Activated B cell treated with CpG ODN at 0.5 μM for 24 hours (primary cell): Measurements from ENCODE around the gene TRAPPC6A. TPM values are rescaled to one million over a fixed set of nuclear protein-coding genes. Genes with fewer than 3 reads are reported as not detected.

ENCODE experiments used
- ATAC-seq: fragments of 200-7000 bp; cut with Tn5 transposase; one replicate; pipeline ENCODE4 v1.10.0; 2021; ENCODE audit warnings: low read depth, mild to moderate bottlenecking, moderate library complexity
- CTCF ChIA-PET: fragments of 350-600 bp; sonication (Branson Sonifier 250); formaldehyde crosslinking; loops from one replicate; lab custom pipeline; 2021; ENCODE audit warnings: antibody characterized with exemption; lab: Charles Lee
- POLR2A ChIA-PET: fragments of 350-600 bp; sonication (Branson Sonifier 250); formaldehyde crosslinking; loops from one replicate; lab custom pipeline; 2021; ENCODE audit warnings: antibody characterized with exemption; lab: Charles Lee
- DNase-seq: peaks from one replicate; pipeline ENCODE4 v3.0.0; 2022
- H3K27ac Mint-ChIP-seq: one replicate; pipeline ENCODE4 v1.8.0; 2020; ENCODE audit warnings: mixed read lengths
- H3K27me3 Mint-ChIP-seq: one replicate; pipeline ENCODE4 v1.8.0; 2021; ENCODE audit warnings: mixed read lengths
- H3K36me3 Mint-ChIP-seq: one replicate; pipeline ENCODE4 v1.8.0; 2021; ENCODE audit warnings: low read depth, mixed read lengths
- H3K4me1 Mint-ChIP-seq: one replicate; pipeline ENCODE4 v1.8.0; 2021; ENCODE audit warnings: mixed read lengths
- H3K4me3 Mint-ChIP-seq: one replicate; pipeline ENCODE4 v1.8.0; 2020; ENCODE audit warnings: mild to moderate bottlenecking, mixed read lengths
- H3K9me3 Mint-ChIP-seq: one replicate; pipeline ENCODE4 v1.8.0; 2020; ENCODE audit warnings: mixed read lengths
- intact Hi-C: fragments of 100-400 bp; cut with micrococcal nuclease; formaldehyde crosslinking; loops from one replicate; pipeline ENCODE4 v1.15.1; 2024
- total RNA-seq: library from RNA; stranded (reverse); gene quantifications from 2 replicates; pipeline ENCODE4 v1.2.3, GENCODE V29; 2022
- TF ChIP-seq, protein P1 (sequence below): fragments of 200-600 bp; IDR thresholded peaks from one replicate; pipeline ENCODE4 v1.8.0; 2022; ENCODE audit warnings: antibody characterized with exemption, mild to moderate bottlenecking

Gene TRAPPC6A
- total RNA-seq, 1 donor from 2014 or later, result 56.0 TPM

DNA sequence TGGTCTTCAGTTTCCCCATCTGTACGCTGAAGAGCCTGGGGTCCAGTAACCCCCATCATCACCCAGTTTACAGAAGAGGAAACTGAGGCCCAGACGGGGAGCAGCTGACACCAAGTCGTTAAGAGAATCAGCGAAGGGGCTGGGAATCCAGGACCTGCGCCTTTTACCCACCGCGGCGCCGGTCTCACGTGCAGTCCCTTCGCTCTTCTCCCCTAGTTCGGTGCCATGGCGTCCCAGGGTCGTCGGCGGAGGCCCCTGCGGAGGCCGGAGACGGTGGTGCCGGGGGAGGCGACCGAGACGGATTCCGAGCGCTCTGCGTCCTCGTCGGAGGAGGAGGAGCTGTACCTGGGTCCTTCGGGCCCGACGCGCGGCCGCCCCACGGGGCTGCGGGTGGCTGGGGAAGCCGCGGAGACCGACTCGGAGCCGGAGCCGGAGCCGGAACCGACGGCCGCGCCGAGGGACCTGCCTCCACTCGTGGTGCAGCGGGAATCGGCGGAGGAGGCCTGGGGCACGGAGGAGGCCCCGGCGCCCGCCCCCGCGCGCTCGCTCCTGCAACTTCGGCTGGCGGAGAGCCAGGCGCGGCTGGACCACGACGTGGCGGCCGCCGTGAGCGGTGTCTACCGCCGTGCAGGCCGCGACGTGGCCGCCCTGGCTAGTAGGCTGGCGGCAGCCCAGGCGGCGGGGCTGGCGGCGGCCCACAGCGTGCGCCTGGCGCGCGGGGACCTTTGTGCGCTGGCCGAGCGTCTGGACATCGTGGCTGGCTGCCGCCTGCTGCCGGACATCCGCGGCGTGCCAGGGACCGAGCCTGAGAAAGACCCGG is 1.2 kb upstream of the TRAPPC6A start:
- no peaks in the 10 kb centered on the region for H3K27me3 Mint-ChIP-seq
- peaks cover 30% of the 10 kb centered on the region for H3K36me3 Mint-ChIP-seq
- DNase-seq, result no peak
- TF ChIP-seq, protein P1, sequence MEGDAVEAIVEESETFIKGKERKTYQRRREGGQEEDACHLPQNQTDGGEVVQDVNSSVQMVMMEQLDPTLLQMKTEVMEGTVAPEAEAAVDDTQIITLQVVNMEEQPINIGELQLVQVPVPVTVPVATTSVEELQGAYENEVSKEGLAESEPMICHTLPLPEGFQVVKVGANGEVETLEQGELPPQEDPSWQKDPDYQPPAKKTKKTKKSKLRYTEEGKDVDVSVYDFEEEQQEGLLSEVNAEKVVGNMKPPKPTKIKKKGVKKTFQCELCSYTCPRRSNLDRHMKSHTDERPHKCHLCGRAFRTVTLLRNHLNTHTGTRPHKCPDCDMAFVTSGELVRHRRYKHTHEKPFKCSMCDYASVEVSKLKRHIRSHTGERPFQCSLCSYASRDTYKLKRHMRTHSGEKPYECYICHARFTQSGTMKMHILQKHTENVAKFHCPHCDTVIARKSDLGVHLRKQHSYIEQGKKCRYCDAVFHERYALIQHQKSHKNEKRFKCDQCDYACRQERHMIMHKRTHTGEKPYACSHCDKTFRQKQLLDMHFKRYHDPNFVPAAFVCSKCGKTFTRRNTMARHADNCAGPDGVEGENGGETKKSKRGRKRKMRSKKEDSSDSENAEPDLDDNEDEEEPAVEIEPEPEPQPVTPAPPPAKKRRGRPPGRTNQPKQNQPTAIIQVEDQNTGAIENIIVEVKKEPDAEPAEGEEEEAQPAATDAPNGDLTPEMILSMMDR, result no peak
- H3K27ac Mint-ChIP-seq, result peak overlapping the region; percentile 96
- H3K4me3 Mint-ChIP-seq, result peak overlapping the region; percentile 94
- ChIA-PET CTCF (interaction anchor here (0.9 to 1.8 kb wide), 4 partner anchors 13 to 591 kb away, joined by 3 to 11 read pairs (median 3); partner anchors contain the start of gene PPP1R37), POLR2A (interaction anchor here (0.6 to 3.0 kb wide), 25 partner anchors 7 to 709 kb away, joined by 3 to 53 read pairs (median 5); partner anchors contain the start of genes CLASRP, CLPTM1, FBXO46 and FOXA3)
- intact Hi-C loops, result loop anchor here (2.0 to 5.0 kb wide), 4 partner anchors 14 to 427 kb away; partner anchors contain the start of gene MARK4
- ATAC-seq, result no peak
- H3K9me3 Mint-ChIP-seq, result no peaks in the 10 kb centered on the region
- H3K4me1 Mint-ChIP-seq, result peaks cover 51% of the 10 kb centered on the region

DNA sequence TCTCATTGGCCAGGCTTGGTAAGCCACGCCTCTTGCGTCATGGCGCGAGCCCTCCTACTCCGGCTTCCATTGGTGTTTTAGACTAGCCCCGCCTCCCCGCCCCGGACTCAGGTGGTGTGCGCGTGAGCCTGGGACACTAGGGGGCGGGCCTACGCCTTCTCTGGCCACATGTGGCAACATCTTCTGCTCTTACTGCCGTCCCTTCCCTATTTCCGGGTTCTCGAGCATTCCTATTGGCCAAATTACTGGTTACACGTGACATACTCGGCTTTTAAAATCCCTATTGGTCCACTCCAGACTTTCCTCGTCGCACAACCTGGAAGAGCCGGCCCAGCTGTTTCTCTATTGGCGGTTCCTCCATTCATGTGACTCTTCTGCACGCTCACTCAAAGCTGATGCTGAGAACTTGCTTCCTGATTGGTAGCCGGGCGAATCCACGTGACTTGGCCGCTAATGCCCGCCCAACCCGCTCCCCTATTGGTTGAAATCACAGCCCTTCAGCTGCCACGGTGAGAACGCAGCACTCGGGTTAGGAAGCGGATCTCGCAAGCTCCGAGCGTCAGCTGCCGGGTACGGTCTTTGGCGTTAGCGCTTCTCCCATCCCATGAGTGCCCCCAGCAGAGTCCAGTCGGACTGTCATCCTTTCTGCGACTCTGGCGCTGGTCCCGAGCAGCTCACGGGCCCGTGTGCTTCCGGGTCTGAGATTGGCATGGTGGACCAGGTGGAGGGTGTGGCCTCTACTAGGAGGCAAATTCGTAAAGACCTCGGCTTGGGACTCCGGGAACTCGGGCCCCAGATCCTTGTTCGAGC is 430 bp upstream of the TRAPPC6A start, which contains the start of gene BLOC1S3:
Gene BLOC1S3, plus strand, starts transcription at position 523 of the 810 bp plus-strand sequence. CDS start 513 bp downstream, outside the sequence.
- Mint-ChIP-seq H3K36me3 (peaks cover 29% of the 10 kb centered on the region), H3K9me3 (no peaks in the 10 kb centered on the region), H3K4me3 (peak within 1 kb of the TSS; percentile 94), H3K27ac (peak within 1 kb of the TSS; percentile 96), H3K27me3 (no peaks in the 10 kb centered on the region), H3K4me1 (peaks cover 51% of the 10 kb centered on the region)
- TF ChIP-seq, protein P1, result no peak
- DNase-seq (peak; percentile 97), ATAC-seq (peak; percentile 87)
- ChIA-PET POLR2A (interaction anchor here (0.6 to 3.0 kb wide), 35 partner anchors 8 to 710 kb away, joined by 3 to 53 read pairs (median 5); partner anchors contain the start of genes CLASRP, CLPTM1, FBXO46 and FOXA3), CTCF (interaction anchor here (0.7 to 1.8 kb wide), 7 partner anchors 9 to 592 kb away, joined by 3 to 11 read pairs (median 3); partner anchors contain the start of gene PPP1R37)
- intact Hi-C loops, result loop anchor here (1.0 to 5.0 kb wide), 10 partner anchors 14 to 426 kb away; partner anchors contain the start of genes CLASRP, CLPTM1 and MARK4

DNA sequence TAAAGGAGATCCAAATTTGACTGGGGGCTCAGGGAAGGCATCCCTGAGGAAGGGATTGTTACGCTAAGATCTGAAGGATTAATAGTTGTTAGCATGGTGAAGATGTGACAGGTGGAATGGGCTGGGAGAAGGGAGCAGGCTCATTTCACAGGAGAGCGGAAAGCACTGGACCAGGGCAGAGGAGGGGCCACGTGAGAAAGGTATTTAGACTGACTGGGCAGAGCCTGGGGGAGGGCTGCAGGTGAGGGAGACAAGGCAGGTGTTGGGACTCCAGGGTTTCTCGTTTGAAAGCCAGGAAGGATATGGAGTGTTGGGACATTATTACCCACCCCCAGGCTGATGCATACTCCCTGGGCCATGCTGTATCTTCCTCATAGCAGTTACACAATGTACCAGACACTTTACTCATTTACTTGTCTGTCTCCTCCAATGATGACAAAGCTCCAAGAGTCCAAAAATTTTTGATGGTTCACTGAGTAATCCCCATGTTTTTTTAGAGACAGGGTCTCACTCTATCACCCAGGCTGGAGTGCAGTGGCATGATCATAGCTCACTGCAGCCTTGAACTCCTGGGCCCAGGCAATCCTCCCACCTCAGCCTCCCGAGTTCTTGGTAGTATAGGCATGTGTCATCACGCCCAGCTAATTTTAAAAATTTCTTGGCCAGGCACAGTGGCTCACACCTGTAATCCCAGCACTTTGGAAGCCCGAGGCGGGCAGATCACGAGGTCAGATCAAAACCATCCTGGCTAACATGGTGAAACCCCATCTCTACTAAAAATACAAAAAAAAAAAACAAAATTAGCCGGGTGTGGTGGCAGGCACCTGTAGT is 2.3 kb downstream of the TRAPPC6A start:
- intact Hi-C loops, result loop anchor here (5.0 kb wide), 1 partner anchor 423 kb away; no protein-coding TSS in a partner anchor
- ATAC-seq (no peak), DNase-seq (no peak)
- H3K9me3 Mint-ChIP-seq, result no peaks in the 10 kb centered on the region
- CTCF ChIA-PET, result no interaction called here
- H3K27me3 Mint-ChIP-seq, result no peaks in the 10 kb centered on the region
- POLR2A ChIA-PET, result interaction anchor here (0.7 kb wide), 1 partner anchor 232 kb away, joined by 3 read pairs; no protein-coding TSS in a partner anchor
- peaks cover 53% of the 10 kb centered on the region for H3K4me1 Mint-ChIP-seq
- TF ChIP-seq, protein P1, result no peak
- peaks cover 13% of the 10 kb centered on the region for H3K36me3 Mint-ChIP-seq
- no peak overlapping the region for H3K27ac Mint-ChIP-seq
- no peak overlapping the region for H3K4me3 Mint-ChIP-seq

DNA sequence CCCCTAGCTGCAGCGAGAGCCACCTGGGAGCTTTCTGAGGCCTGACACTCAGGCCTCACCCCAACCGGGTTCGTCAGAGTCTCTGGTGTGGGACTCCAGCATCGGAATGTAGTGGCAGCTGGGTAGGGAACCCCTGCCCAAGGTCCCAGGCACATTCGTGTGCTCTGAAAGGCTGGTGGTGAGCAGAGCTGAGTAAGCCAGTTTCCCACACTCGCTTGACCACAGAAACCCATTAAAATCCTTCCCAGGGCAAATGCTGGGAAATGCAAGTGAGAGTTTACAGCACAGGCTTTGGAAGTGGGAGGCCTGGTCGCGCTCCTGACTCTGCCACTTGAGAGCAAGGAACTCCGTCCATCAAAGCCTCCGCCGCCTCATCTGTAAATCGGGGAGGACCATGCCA is 4.2 kb downstream of the TRAPPC6A start:
- DNase-seq, result no peak
- Mint-ChIP-seq H3K27me3 (no peaks in the 10 kb centered on the region), H3K4me3 (no peak overlapping the region), H3K36me3 (peaks cover 9% of the 10 kb centered on the region), H3K4me1 (peaks cover 43% of the 10 kb centered on the region), H3K27ac (no peak overlapping the region), H3K9me3 (no peaks in the 10 kb centered on the region)
- CTCF ChIA-PET, result no interaction called here
- no peak for ATAC-seq
- POLR2A ChIA-PET, result interaction anchor here (0.7 kb wide), 1 partner anchor 203 kb away, joined by 3 read pairs; no protein-coding TSS in a partner anchor
- TF ChIP-seq, protein P1, result no peak
- intact Hi-C loops, result no loop called here
